ENCODE data around the gene POLDIP2.
A peak's percentile ranks its signal among the peaks of the same experiment; 100 is the strongest.
"Not testable (repeated sequence)": the region's sequence is repeated elsewhere in the genome, so short reads cannot be mapped to it uniquely, and the experiment has no call there.

Gene POLDIP2

DNA sequence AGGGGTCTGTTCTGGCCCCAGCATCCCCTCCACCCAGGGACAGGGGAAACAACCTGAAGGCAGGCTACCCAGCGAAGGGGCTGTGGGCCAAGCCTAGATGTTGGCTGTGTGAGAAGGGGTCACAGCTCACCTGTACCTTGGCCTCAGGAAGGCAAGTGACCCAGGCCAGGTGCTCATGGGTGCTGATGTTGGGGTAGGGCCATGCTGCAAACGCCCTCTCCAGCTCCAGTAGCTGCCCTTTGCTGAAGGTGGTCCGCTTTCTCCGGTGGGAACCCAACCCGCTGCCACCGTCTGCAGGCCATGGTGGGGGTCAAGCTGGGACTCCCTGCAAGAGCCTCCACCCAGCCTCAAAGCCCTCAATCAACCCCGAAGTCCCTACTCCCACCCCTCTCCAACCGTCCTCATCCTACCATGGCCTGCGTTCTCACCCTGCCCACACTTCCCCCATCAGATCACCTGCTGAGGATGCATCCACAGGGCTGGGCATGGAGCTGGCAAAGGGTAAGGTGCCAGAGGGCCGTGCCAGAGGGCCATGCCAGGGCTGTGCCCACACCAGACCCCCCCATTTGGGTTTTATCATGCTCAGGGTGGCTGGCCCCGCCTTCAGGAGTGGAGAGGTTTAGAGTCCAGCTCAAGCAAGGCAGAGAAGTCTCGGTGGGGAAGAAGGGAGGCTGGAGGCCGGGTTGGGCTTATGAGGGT lies 7.5 kb upstream of the POLDIP2 start, which contains the start of gene SEBOX:
Gene SEBOX, minus strand, starts transcription at position 535 of the 699 bp plus-strand sequence. Its CDS starts 48 bp downstream, at position 487.
- no peak for DNase-seq (ENCODE audit: low spot score)

DNA sequence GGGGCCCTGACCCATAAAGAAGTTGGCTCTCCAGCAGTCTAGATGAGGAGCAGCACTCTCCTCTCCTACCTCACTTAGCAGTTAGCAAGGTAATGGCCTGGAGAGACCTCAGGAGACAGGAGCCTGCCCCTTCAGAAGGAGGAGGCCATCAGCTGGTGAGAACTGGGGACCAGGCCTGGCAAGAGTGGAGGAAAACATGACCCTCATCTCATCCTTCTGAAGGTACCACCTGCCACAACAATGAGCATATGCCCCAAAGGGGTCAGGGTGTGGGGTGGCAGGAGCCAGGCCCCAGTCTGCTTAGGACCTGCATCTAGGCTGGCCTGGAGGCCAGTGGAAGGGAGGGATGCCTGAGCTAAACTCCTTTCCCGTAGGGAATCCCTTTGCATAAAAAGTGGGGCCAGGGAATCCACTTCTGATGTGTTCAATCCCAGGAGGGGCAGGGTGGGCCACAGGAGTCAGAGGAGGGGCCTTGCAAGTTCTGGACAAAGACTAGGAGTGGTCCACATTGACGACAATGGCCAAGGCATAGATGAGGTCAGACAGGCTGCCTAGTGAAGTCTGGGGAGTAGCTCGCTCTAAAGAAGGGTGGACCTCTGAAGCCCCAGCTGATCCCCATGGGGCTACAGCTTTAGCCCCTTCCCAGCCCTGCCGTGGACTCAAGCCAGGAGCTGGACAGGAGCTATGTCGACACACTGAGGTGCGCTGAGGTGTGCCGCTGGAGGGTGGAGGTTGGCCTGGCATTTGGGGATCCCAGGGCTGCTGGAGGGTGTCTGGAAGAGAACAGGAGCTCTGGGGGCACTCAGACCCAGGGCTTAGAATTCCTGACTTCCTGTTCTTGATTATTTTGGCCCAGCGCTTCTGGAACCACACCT lies 6.7 kb upstream of the POLDIP2 start:
- no peak for DNase-seq (ENCODE audit: low spot score)

DNA sequence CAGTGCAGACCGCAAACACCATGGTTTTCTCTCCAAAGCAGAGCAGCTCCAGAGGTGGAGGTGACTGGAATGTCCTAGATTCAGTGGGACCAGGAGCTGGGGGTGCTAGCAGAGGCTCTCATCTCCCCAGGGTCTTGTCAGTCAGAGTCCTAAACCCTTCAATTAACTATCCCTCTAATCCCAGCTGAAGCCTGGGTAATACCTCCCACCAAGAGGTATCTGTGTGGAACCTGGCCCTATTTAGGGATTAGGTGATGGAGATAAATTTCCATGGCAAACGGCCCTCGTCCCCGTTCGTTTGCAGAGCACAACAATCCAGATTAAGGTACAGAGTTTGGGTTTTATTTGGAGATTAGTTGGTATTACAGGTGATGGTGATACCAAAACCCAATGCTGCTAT lies 5.9 kb upstream of the POLDIP2 start:
- DNase-seq (ENCODE audit: low spot score): no peak

DNA sequence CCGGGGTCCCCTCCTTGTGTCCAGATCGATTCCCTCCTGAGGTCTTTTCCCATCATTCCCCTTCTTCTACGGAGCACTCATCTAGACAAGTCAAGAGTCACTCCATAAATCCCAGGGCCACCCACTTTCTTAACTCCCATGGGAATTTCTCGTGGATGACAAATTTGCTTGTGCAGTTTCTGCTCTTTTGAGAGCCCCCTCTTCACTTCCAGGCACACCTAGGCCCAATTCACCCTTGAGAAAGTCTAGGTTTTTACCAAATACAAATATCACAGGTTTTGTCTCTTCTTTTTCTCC lies 522 bp upstream of the POLDIP2 start:
- DNase-seq (ENCODE audit: low spot score): no peak

DNA sequence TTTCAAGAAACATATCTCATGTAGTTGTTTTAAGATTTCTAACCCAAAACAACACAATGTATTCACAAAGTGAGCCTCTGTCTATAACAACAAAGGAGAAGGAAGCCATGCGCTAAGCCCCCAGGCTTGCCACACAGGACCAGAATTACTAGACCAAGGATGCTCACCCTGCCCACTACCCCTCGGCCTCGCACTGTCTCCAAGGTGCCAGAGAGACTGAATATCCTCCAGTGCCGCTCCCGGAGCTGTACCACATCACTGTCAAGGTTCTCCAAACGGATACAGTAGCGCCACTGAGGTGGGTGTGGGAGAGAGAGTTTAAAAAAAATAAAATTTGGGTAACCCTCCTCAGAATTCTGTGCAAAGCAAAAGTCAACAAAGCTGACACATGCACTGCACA lies 7.1 kb downstream of the POLDIP2 start:
- no peak for DNase-seq (ENCODE audit: low spot score)

DNA sequence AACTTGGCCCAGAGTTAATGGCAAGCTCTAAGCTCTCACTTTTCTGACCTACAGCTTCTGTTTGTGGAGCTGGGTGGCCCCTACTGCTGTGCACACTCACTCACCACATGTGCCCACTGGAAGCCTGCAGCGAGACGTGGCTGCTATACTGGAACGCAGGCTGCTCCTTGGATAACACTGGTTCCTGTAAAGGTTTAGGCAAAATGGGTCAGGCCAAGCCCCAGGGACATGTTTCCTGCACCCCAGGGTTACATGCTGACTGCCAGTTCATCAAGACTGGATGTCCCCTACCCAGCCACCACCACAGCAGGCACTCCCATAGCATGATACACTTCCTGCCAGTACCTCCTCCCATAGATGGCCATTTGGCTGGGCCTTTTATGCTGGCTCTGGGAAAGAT lies 8.3 kb downstream of the POLDIP2 start:
- DNase-seq (ENCODE audit: low spot score): no peak

DNA sequence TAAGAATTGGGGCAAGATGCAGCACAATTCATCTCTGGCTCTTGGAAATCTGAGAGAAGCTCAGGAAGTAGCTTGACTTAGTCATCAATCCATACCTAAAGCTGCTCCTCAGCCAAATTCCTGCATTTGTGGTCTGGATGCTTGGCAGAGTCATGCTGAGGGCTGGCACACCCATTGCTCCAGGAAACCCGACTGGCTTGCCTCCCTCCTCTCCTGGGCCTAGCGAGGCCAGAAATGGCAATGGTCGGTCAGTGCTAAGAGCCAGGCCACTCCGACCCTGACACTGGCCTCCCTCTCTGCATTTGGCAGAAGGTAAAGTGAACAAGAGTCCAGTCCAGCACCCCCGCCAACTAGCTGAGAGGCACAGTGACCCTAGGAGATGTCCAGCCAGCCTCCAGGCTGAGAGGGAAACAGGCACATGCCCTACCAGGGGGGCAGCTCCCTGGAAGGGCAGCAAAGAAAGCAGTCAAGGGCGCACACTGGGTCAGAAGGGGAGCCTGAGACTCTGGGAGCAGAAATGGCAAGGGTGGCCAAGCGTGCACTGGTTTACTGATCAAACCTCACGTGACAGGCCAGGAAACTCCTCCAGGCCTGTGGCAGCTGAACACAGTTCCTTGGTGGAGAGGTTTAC lies 10.0 kb downstream of the POLDIP2 start:
- DNase-seq (ENCODE audit: low spot score): peak; percentile 81

DNA sequence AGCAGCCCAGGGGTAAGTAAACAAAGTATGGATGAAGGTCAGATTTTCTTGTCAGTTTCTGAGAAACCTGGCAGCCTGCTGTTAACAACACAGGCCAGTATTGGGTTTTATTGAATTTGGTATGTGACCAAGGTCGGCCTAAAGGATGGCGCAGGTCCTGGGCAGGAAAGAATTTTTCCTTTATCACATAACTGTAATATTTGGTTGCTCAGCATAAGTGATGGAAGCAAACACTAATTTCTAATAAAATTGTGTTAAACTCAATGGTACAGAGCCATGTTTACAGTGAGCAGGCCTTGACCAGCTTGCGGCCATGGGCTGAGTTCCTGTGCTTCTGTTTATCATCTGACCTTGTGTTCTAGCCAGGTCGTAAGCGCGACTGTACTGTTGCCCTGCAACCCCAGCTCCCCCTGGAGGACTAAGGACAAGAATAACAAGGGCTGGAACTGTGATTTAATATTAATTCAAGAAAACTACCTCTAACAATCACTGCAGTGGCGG lies 10.5 kb downstream of the POLDIP2 start:
- no peak for DNase-seq (ENCODE audit: low spot score)

DNA sequence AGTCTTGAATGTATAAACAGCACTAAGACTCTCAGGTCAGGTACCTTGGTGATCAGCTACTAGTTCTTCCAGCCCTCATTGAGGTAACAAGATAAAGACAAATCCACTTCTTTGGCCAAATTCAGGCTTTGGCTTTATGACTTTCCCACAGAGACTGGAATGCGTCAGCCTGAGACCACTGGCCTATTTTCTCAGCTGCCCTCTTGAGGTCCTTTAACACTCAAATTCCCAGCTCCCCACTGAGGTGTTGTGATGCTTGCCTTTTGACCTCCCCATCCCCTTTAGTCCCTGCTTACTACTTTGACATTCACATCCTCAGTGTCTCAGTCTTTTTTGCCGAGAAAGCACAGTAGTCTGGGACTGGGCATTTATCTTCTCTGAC lies 11.1 kb downstream of the POLDIP2 start:
- no peak for DNase-seq (ENCODE audit: low spot score)

DNA sequence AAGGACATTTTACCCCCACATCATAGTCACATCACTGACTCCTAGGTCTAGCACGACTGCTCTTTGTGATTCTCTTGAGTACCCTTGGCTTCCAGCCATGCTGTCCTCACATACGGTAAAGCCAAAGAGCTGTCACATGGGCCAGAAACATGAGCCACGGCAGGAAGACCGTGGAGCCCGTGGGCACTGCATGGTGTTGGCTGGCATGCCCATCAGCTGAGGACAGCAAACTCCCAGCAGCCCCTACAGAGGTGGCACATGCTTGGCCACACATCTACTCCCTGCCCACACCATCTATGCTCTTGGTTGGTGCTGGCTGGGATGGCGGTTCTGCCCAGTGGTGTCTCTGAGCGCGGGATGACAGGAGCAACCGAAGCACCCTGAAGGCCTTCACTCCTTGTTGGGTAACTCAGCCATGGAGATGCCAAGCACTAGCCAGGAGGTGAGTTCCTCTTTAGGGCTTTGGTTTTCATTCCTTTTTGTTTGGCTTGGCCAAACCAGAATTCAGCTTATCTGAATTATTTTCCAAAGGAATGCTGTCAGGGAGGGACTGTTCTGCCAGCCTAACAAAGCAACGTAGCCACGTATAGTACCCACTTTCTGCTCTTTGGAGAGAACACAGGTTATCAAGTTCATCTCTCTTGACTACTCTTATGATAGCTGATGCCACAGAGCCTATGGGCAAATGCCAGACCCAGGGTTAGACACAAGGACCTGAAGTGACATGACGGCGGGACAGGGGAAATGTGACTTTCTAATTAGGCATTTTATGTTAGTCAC lies 11.7 kb downstream of the POLDIP2 start:
- DNase-seq (ENCODE audit: low spot score): no peak

DNA sequence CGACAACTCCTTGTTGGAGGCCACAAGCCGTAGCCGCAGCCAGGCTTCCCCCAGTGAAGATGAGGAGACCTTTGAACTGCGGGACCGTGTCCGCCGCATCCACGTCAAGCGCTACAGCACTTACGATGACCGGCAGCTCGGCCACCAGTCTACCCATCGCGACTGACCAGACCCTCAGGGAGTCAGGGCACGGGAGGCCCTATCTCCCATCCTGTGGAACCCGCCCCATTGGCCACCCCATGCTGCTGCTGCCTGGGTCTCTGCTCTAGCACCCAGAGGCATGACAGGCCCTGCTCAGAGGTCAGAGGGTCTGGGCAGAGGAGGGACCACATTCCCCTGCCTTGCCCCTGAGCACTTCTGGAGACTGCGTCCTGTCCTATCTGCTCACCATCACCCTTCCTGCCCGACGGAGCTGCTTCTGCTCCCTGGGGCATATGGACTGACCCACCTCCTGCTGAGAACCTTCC lies 12.9 kb downstream of the POLDIP2 start:
- DNase-seq (ENCODE audit: low spot score): no peak

DNA sequence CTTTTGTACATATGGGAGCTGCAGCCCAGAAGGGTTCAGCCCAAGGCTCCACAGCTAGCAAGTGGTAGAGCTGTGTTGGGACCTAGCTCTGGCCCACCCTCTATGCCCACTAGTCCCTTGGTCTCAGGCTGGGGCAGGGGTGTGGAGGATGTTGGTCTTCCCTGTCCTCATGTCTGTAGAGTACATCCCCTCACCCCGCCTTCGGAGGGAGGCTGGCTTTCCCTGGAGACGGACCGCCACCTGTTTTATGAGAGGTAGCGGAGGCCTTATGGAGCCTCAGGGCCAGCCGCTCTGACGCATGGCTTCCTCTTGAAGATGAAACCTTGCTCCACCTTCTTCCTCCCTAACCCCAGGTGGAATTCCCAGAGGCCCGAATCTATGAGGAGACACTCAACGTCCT lies 13.3 kb downstream of the POLDIP2 start:
- no peak for DNase-seq (ENCODE audit: low spot score)

DNA sequence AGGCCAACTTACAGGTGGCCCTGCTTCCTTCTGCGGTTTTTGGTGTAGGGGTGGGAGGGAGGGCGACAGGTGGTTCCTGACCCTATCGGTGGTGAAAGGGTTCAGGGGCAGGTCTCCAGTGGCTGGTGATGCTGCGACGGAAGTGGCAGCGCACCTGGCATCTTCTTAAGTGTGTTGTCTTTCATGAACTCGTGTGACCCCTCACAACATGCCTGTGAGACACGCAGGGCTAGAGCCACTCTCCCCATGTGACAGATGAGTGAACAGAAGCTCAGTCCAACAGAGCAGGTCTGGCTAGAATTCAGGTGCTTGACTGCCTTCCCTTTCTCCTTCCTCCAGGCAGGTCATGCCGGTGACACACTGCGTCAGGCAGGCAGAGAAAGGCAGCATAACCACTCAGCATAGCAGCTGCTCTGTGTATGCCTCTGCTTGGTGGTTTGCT lies 13.8 kb downstream of the POLDIP2 start:
- DNase-seq (ENCODE audit: low spot score): no peak

DNA sequence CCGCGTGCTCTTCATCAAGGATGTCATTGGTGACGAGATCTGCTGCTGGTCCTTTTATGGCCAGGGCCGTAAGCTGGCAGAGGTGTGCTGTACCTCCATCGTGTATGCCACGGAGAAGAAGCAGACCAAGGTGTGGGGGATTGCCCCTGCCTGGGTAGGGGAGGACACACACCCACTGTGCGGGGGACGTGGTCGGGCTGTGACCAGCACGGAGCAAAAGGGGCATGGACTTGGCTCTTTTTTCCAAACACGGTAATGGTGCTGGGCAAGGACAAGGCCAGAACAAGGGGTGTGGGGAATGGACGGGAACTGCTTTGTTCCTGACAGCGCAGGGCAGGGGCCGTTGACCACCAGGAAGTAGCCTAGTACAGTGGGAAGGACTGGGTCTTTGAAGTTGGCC lies 15.0 kb downstream of the POLDIP2 start:
- no peak for DNase-seq (ENCODE audit: low spot score)

DNA sequence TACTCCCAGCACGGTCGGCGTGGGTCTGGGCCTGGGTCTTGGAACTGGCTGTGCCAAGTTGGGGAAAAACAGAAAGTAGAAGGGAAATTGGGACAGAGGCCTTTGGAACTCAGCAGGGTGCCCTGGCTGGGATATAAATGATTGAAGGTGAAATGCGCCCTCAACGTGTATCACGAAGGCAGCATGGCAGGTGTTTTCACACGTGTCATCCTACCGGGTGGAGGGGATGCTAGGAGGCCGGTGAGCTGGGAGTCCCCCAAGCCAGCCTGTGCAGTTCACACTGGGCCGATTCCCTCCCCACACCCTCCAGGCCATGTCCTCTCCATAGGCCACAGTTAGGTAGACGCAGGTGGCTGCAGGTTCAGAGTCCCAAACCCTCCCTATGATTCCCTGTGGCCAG lies 15.8 kb downstream of the POLDIP2 start:
- no peak for DNase-seq (ENCODE audit: low spot score)

DNA sequence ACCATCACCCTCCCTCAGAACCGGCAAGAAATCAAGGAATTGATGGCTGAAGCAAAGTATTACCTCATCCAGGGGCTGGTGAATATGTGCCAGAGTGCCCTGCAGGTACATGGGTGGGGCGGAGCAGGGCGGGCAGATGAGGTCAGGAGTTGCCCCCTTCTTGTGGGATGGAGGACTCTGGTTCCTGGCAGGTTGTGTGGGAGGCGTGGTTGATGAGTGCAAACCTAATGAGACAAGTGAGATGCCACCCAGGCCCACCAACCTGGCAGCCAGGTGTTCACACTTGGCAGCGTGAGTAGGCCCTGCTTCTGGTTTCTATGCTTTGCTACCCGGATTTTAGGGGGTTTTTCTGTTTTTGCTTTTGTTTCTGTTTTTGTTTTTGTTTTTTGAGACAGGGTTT lies 17.0 kb downstream of the POLDIP2 start:
- no peak for DNase-seq (ENCODE audit: low spot score)

DNA sequence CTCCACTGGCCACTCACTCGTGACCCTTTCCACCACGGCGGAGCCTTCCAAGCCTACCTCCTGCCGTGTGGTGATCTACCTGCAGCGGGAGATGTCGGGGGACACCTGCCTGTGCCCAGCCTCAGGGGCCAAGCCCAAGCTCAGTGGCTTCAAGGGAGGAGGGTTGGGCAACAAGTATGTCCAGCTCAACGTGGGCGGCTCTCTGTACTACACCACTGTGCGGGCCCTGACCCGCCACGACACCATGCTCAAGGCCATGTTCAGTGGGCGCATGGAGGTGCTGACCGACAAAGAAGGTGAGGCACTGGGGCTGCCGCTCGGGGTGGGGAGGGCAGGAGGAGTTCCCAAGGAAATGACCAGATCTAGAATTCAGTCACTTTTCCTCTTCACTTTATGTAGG lies 17.9 kb downstream of the POLDIP2 start:
- no peak for DNase-seq (ENCODE audit: low spot score)

DNA sequence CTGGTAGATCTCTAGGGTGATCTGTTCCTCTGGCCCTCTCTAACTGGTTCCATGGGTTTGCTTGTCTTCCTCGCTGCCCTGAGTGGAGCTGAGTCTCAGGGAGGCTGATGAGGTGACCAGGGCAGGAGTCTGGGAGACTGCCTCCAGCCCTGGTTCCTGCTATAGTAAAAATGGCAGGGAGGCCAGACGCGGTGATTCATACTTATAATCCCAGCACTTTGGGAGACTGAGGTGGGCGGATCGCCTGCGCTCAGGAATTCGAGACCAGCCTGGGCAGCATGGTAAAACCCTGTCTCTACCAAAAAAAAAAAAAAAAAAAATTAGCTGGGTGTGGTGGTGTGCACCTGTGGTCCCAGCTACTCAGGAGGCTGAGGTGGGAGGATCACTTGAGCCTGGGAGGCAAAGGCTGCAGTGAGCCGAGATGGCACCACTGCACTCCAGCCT lies 18.5 kb downstream of the POLDIP2 start:
- not testable (repeated sequence) for DNase-seq (ENCODE audit: low spot score)

DNA sequence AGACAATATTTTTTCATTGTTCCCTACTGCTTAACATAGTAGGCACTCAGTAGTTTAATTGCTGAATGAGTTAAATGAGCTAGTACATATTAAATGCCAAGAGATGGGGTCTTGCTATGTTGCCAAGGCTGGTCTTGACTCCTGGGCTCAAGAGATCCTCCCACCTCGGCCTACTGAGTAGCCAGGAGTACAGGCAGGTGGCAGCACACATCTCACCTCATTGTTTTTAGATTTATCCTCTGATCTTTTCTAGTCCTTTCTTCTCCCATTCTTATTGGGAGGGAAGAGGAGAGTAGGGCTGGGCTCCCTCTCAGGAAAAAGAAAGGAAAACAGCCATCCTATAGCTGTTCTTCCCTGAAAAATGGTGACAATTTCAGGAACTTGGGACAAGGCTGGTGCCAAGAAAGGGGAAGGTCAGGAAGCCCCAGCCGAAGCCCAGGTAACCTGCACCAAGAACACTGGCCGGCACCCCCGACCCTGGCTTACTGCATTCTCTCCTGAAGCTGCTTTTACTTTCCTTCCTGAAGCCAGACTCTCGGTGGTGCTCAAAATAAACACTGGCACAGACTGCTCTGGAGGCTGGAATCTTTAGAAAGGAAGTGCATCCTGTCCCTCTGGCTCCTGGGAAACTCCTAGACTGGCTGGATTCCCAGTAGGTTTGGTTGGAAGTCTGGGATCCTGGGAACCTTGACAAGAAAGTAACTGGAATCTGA lies 19.1 kb downstream of the POLDIP2 start:
- DNase-seq (ENCODE audit: low spot score): no peak

DNA sequence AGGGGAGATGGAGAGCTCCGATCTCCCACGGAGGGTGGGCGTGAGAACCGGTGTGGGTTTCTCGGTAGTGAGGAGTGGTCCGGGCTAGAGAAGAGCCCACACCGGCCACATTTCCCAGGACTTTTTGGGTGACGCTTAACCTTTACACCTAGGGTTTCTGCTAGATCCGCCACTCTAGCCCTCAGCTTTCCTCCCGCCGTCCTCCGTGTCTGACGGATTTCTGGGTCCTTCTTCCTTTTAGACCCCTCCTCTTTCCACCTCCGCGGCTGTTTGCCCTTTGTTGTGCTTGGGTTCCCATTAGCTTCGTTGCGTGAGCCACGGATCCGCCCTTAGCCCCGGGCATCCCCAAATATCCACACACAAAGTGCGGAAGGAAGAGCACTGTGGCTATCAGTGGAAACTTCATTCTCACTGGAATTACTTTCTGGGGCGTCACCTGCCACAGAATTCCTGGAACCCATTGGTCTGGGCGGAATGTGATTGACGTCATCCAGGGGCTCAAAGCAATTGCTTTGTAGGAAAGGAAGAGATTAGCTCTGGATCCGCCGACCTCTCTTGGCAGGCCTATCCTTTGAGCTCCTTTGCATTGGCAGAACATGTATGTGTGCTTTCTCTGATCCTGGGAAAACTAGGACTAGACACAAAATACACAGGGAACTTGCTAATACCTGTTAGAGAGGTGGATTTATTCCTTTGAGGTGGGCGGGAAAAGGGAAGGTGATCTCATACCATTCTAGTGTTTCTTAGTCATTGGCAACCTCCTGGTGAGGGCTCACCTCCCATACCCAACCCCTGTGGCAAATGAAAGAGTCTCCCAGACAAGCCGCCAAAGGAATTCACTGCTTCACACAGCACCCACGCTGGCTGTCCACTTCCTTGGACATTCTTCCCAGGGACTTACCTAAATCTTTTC lies 21.1 kb downstream of the POLDIP2 start:
- peak; percentile 75 for DNase-seq (ENCODE audit: low spot score)
